DND-41 (cell line): ENCODE results near the gene BMP2.

ENCODE experiments used
- ATAC-seq: fragments of 200-7000 bp; cut with Tn5 transposase; 3 replicates; pipeline ENCODE4 v1.9.1; 2021; ENCODE audit warnings: low read depth; ENCODE audit not compliant: insufficient read depth
- DNase-seq: peaks from one replicate; pipeline ENCODE4 v3.0.0-alpha.2; 2020
- H2AFZ ChIP-seq: 2 replicates; pipeline ENCODE4 v1.6.0; 2012; ENCODE audit warnings: low read depth, low read length
- H3K27ac ChIP-seq: 2 replicates; pipeline ENCODE4 v1.5.1; 2012; ENCODE audit warnings: low read length, inconsistent platforms
- H3K27me3 ChIP-seq: fragments of 200-600 bp; sonication (generic); 2 replicates; pipeline ENCODE4 v1.6.0; 2012; ENCODE audit warnings: low read length, mild to moderate bottlenecking, inconsistent platforms; ENCODE audit not compliant: insufficient read depth, poor library complexity
- H3K36me3 ChIP-seq: 2 replicates; pipeline ENCODE4 v1.5.1; 2012; ENCODE audit warnings: low read length, inconsistent platforms; ENCODE audit not compliant: insufficient read depth
- H3K4me1 ChIP-seq: 2 replicates; pipeline ENCODE4 v1.5.1; 2012; ENCODE audit warnings: mild to moderate bottlenecking, low read length; ENCODE audit not compliant: insufficient read depth
- H3K4me2 ChIP-seq: 2 replicates; pipeline ENCODE4 v1.6.0; 2012; ENCODE audit warnings: mild to moderate bottlenecking, moderate library complexity, low read length, inconsistent platforms; ENCODE audit not compliant: insufficient read depth
- H3K4me3 ChIP-seq, 2 experiments: fragments of 200-600 bp in 1 of 2; shearing (Covaris generic) in 1 of 2; 2 replicates each; pipeline ENCODE4 v1.5.1; 2012 to 2016; ENCODE audit warnings: inconsistent platforms in 2 of 2, low read length in 2 of 2, mild to moderate bottlenecking in 2 of 2, low read depth in 1 of 2, moderate library complexity in 1 of 2
- H3K79me2 ChIP-seq: 2 replicates; pipeline ENCODE4 v1.6.0; 2012; ENCODE audit warnings: low read length, inconsistent platforms; ENCODE audit not compliant: insufficient read depth
- H3K9ac ChIP-seq: 2 replicates; pipeline ENCODE4 v1.6.0; 2012; ENCODE audit warnings: low read depth, mild to moderate bottlenecking, inconsistent platforms, low read length, moderate library complexity
- H3K9me3 ChIP-seq: 2 replicates; pipeline ENCODE4 v1.5.1; 2012; ENCODE audit warnings: low read length, moderate library complexity, mild to moderate bottlenecking, inconsistent platforms; ENCODE audit not compliant: insufficient read depth, severe bottlenecking
- H4K20me1 ChIP-seq: 2 replicates; pipeline ENCODE4 v1.6.0; 2012; ENCODE audit warnings: low read length; ENCODE audit not compliant: insufficient read depth
- CTCF ChIP-seq: IDR thresholded peaks from 2 replicates; pipeline ENCODE4 v1.5.1; 2012; ENCODE audit warnings: borderline replicate concordance, low read length, moderate library complexity, mild to moderate bottlenecking; ENCODE audit not compliant: poor library complexity, severe bottlenecking; ENCODE audit errors: extremely low read depth
- EZH2 ChIP-seq: IDR thresholded peaks from 3 replicates; pipeline ENCODE4 v1.6.1; 2012; ENCODE audit warnings: borderline replicate concordance, low read depth, mild to moderate bottlenecking, moderate library complexity, low read length, inconsistent platforms; ENCODE audit not compliant: severe bottlenecking

BMP2 gene

DNA sequence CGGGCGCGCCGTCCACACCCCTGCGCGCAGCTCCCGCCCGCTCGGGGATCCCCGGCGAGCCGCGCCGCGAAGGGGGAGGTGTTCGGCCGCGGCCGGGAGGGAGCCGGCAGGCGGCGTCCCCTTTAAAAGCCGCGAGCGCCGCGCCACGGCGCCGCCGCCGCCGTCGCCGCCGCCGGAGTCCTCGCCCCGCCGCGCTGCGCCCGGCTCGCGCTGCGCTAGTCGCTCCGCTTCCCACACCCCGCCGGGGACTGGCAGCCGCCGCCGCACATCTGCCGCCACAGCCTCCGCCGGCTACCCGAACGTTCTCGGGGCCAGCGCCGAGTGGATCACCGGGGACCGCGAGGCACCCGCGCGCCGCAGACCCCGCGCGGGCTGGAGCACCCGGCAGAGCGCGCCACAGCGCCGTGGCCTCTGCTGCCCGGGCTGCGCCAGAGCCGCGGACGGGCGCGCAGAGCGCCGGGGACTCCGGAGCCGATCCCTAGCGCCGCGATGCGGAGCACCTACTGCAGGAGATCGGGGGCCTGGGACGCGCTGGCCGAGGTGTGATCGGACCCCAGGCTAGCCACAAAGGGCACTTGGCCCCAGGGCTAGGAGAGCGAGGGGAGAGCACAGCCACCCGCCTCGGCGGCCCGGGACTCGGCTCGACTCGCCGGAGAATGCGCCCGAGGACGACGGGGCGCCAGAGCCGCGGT is at the start of gene BMP2:
Gene BMP2 (plus strand): TSS at position 151 of the 692 bp plus-strand sequence. CDS start 2,441 bp downstream, outside the sequence.
- no peak for DNase-seq
- no peak within 1 kb of the TSS for H3K9ac ChIP-seq
- H3K27ac ChIP-seq, result no peak within 1 kb of the TSS
- no peak for ATAC-seq
- no peaks in the 10 kb centered on the region for H3K27me3 ChIP-seq
- no peaks in the 10 kb centered on the region for H3K4me1 ChIP-seq
- no peak for TF ChIP-seq CTCF
- TF ChIP-seq EZH2, result no peak
- H2AFZ ChIP-seq, result no peak within 1 kb of the TSS
- H4K20me1 ChIP-seq, result no peaks in the 10 kb centered on the region
- H3K79me2 ChIP-seq, result no peaks in the 10 kb centered on the region
- H3K4me2 ChIP-seq, result no peak within 1 kb of the TSS
- H3K36me3 ChIP-seq, result no peaks in the 10 kb centered on the region
- no peak within 1 kb of the TSS for H3K4me3 ChIP-seq
- H3K9me3 ChIP-seq, result no peaks in the 10 kb centered on the region

DNA sequence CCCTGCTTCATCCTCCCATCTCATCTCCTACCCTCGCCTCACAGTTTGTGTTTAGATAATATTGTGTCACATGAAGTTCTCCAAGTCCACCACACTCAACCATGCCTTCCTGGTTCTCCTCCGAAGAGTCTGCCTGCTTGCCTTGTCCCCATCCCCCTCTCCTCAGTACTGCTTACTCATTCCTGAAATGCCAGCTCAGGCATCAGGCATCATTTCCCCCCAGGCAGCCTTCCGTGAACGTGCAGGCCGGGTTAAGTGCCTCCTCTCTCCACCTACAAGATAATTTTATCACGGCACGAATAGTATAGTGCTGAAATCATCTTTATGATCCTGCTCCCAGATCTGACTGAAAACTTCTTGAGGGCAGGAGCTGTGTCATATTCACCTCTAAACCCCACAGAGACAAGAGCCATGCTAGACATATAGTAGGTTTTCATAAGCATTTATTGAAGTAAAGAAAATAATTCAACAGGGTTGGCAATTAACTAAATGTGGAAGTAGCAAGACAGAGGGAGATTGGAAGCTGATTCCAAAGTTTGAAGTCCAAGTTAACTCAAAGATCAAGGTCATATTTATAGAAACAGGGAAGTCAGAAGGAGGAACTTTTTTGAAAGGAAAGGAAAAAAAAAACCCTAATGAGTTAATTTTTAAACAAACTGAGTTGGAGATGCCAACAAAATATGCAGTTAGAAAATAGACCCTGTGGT is 48.7 kb upstream of the BMP2 start:
- no peaks in the 10 kb centered on the region for H3K36me3 ChIP-seq
- H4K20me1 ChIP-seq, result no peaks in the 10 kb centered on the region
- no peaks in the 10 kb centered on the region for H3K9me3 ChIP-seq
- H3K79me2 ChIP-seq, result no peaks in the 10 kb centered on the region
- peaks cover 3% of the 10 kb centered on the region for H3K27me3 ChIP-seq
- DNase-seq, result no peak
- no peaks in the 10 kb centered on the region for H3K4me1 ChIP-seq
- H3K27ac ChIP-seq, result no peak overlapping the region
- TF ChIP-seq EZH2 (no peak), CTCF (no peak)
- H3K9ac ChIP-seq, result no peak overlapping the region
- H3K4me2 ChIP-seq, result no peak overlapping the region
- no peak for ATAC-seq
- H2AFZ ChIP-seq, result no peak overlapping the region
- H3K4me3 ChIP-seq, result no peak overlapping the region

DNA sequence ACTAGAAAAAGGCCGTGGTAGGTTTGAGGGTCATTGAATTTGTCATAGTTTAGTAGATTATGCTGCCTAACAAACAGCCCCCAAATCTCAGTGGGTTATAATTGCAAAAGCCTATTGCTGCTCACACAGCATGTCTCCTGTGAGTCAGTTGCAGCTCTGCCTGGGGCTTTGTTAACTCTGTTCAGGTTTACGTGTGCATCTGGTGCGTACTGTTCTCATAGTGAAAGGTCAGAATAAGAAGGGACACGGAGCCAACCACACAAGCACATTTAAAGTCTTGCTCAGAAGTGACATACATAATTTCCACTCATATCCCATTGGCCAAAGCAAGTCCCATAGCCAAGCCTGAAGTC is 48.1 kb upstream of the BMP2 start:
- H4K20me1 ChIP-seq, result no peaks in the 10 kb centered on the region
- no peak for ATAC-seq
- no peak overlapping the region for H3K4me2 ChIP-seq
- H3K27ac ChIP-seq, result no peak overlapping the region
- H3K27me3 ChIP-seq, result peaks cover 3% of the 10 kb centered on the region
- TF ChIP-seq EZH2 (no peak), CTCF (no peak)
- H3K79me2 ChIP-seq, result no peaks in the 10 kb centered on the region
- no peaks in the 10 kb centered on the region for H3K9me3 ChIP-seq
- H2AFZ ChIP-seq, result no peak overlapping the region
- no peaks in the 10 kb centered on the region for H3K36me3 ChIP-seq
- no peak overlapping the region for H3K4me3 ChIP-seq
- no peak overlapping the region for H3K9ac ChIP-seq
- H3K4me1 ChIP-seq, result no peaks in the 10 kb centered on the region
- no peak for DNase-seq
